ENCODE results near the gene PPP1R15B.

The PPP1R15B gene

DNA sequence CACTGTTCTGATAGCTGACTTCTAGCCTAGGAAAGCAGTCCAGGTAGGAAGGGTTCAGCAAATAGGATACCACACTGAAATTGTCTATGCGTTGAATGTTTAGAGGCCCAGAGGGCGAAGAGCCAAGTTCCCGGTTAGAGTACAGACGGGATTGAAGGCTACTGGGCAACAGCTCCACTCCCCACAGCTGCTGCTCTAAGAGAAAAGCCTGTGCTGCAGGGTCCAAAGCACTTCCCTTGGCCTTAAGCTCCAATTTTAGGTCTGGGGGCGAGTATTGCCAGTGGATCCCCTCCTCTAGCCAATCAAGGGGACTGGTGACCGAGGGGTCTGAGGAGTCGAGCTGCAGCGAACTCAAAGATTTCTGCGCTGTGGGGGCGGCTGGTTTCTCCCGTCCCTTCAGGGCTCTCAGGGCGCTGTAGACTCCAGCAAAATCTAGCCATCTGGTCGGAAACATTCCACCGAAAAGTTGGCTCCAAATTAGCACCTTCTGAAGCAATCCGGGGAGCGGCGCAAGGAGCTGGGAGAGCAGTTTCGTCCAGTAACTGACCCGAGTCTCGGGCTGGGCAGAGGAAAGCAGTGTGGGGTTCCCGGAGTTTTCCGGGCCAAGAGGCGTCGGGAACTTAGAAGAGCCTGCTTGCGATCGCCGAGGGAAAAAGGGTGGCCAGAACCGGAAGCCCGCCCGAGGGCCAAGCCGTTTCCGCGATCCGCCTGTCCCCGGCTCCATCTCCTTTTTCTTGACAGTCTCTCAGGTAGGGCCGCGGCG, 748 bp downstream of the PPP1R15B start:
- Histone ChIP-seq H3K27me3 (ENCODE audit: insufficient read depth, low read length) (no peaks in the 10 kb centered on the region), H3K4me1 (ENCODE audit: insufficient read depth, low read length) (peaks cover 18% of the 10 kb centered on the region), H2AFZ (ENCODE audit: low read depth, low read length) (no peak overlapping the region), H3K36me3 (ENCODE audit: insufficient read depth, low read length) (peaks cover 11% of the 10 kb centered on the region), H3K4me3 (ENCODE audit: low read length) (peak overlapping the region; percentile 87), H3K9me3 (ENCODE audit: low read length) (no peaks in the 10 kb centered on the region)

DNA sequence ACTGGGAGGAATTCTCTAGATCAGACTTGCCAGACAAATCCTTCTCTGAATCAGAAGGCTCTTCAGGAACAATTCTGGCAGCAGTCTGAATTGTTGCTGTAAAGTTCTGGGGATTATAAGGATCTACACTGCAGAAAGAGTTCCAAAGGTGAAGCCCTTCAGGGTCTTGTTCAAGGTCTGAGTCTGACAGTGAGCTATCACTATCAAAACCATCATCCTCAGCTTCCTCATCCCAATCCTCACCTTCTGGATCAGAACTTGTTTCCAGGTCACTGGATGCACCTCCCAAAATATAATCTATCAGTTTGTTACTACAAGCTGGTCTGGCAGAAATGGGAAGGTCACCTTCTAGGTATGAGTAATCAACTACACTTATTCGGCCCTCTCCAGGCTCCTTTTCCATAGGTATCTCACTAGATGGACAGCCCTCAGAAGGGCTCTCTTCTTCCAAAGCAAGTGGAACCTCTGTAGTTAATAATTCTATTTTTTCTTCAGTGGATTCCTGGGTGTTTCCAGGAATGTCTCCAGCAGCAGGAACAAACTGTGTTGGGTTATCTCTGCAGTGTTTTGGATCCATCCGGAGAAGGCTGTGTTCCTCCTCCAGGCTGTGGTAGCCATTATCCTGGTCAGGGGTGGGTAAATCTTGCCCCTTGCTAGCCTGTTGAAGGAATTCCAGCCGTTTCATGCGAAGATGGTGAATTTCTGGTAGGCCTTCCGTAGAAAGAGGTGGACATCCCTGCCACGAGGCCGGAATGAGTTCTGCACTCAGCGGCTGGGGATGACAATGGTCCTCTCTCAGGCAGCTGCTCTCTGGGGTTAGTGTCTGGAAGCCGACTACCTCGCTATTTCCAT, 1.6 kb downstream of the PPP1R15B start:
- H3K4me1 ChIP-seq (ENCODE audit: insufficient read depth, low read length): peaks cover 22% of the 10 kb centered on the region
- H3K4me3 ChIP-seq (ENCODE audit: low read length): peak overlapping the region; percentile 87
- peaks cover 19% of the 10 kb centered on the region for H3K36me3 ChIP-seq (ENCODE audit: insufficient read depth, low read length)
- H2AFZ ChIP-seq (ENCODE audit: low read depth, low read length): no peak overlapping the region
- H3K27me3 ChIP-seq (ENCODE audit: insufficient read depth, low read length): no peaks in the 10 kb centered on the region
- H3K9me3 ChIP-seq (ENCODE audit: low read length): no peaks in the 10 kb centered on the region

DNA sequence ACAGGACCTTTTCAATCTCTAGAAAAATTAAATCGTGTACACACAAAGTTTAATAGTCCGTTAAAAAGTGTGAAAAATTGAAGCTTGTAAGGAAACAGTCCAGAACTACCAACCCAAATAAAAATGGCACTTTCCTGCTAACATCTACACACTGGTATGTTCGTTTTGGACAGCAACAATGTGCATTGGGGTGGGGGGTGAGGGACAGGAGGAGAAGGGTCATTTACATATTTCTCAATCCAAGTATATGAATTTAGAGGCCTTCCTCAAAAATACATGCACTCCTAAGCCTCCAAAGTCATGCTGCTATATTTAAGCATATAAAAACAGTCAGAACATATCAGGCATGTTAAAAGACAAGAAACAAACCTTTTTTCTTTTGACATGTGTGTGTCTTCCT, 2.5 kb downstream of the PPP1R15B start:
- Histone ChIP-seq H3K27me3 (ENCODE audit: insufficient read depth, low read length) (no peaks in the 10 kb centered on the region), H3K36me3 (ENCODE audit: insufficient read depth, low read length) (peaks cover 28% of the 10 kb centered on the region), H3K9me3 (ENCODE audit: low read length) (no peaks in the 10 kb centered on the region), H2AFZ (ENCODE audit: low read depth, low read length) (no peak overlapping the region), H3K4me3 (ENCODE audit: low read length) (peak overlapping the region; percentile 87), H3K4me1 (ENCODE audit: insufficient read depth, low read length) (peaks cover 22% of the 10 kb centered on the region)

DNA sequence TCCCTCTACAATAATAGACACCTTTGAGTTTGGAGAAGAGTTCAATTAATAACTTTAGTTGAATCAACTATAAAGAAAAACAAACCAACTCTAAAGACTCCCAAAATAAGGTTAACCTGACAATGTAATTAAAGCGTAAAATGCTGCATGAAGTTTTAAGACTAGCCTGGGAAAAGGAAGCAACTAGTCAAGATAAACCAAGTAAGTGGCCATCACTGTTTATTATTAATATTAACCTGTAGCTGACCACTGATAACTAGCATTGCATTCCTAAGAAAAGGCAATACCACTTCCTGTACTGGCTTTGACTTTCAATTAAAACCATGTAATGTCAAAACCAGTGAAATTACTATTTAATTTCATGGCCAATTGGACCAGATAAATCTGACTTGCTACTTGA, 3.0 kb downstream of the PPP1R15B start:
- Histone ChIP-seq H3K4me3 (ENCODE audit: low read length) (peak overlapping the region; percentile 87), H2AFZ (ENCODE audit: low read depth, low read length) (no peak overlapping the region), H3K9me3 (ENCODE audit: low read length) (no peaks in the 10 kb centered on the region), H3K27me3 (ENCODE audit: insufficient read depth, low read length) (no peaks in the 10 kb centered on the region), H3K36me3 (ENCODE audit: insufficient read depth, low read length) (peaks cover 33% of the 10 kb centered on the region), H3K4me1 (ENCODE audit: insufficient read depth, low read length) (peaks cover 22% of the 10 kb centered on the region)

DNA sequence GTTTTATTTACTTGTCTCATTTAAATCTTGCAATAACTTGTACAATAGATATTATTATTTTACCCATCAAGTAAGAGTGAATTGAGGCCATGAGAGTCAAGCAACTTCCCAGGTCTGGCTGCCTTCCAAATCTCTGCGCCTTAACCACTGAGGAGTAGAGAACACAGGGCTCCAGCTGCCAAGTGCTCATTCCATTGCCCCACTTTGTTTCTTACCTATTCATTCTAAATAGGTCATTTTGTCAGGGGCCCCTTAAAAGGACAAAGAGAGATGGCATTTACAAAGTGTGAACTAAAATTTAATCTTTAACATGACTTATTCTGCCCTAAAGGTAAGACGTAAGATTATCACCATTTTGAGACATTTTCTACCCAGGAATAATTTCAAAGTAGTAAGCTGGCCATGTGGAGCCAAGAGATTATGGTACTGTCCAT, 3.5 kb downstream of the PPP1R15B start:
- H3K27me3 ChIP-seq (ENCODE audit: insufficient read depth, low read length): no peaks in the 10 kb centered on the region
- peaks cover 37% of the 10 kb centered on the region for H3K36me3 ChIP-seq (ENCODE audit: insufficient read depth, low read length)
- peak overlapping the region; percentile 87 for H3K4me3 ChIP-seq (ENCODE audit: low read length)
- H3K4me1 ChIP-seq (ENCODE audit: insufficient read depth, low read length): peaks cover 22% of the 10 kb centered on the region
- H3K9me3 ChIP-seq (ENCODE audit: low read length): no peaks in the 10 kb centered on the region
- no peak overlapping the region for H2AFZ ChIP-seq (ENCODE audit: low read depth, low read length)

DNA sequence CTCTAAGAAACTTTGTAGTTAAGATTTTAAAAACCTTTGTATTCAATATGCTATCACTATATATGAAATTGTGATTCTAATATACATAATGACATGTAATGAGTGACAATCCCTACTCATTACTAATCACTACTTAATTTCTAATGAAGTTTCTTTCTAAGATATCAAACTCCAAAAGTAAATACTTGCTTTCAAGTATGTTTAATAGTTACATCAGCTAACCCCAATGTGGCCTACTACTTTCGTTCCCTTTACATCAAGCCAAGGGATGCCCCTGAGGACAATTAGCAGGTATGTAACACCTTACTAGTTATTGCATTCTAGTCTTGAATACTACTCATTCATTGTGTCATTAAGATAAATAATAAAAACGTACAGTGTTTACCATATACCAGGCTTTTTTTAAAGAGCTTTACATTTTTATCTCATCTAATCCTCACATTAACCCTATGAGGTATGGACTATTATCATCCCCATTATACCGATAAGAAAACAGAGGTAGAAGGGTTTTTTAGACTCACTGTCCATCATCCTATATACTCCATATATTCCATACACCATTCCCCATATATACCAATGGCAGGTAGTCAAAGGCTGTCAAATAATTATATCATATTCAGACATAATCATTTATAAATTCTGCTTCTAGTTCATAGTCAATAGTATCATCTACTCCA, 4.2 kb downstream of the PPP1R15B start:
- H3K36me3 ChIP-seq (ENCODE audit: insufficient read depth, low read length): peaks cover 42% of the 10 kb centered on the region
- H2AFZ ChIP-seq (ENCODE audit: low read depth, low read length): no peak overlapping the region
- H3K27me3 ChIP-seq (ENCODE audit: insufficient read depth, low read length): no peaks in the 10 kb centered on the region
- H3K4me1 ChIP-seq (ENCODE audit: insufficient read depth, low read length): peaks cover 22% of the 10 kb centered on the region
- H3K9me3 ChIP-seq (ENCODE audit: low read length): no peaks in the 10 kb centered on the region
- peak overlapping the region; percentile 87 for H3K4me3 ChIP-seq (ENCODE audit: low read length)

DNA sequence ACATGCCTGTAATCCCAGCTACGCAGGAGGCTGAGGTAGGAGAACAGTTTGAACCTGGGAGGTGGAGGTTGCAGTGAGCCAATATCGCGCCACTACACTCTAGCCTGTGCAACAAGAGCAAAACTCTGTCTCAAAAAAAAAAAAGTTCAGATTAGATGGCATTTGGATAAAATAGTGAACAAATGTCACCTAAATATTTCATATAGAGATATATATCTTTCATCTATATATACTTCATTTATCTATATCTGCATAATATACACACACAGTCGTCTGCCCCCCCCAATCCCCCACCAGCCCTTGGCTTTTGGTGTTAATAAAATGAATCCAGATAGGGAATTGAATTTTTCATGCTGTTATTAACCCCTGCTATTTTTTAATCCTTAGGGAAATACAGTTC, 5.0 kb downstream of the PPP1R15B start:
- Histone ChIP-seq H3K4me3 (ENCODE audit: low read length) (peak overlapping the region; percentile 87), H2AFZ (ENCODE audit: low read depth, low read length) (no peak overlapping the region), H3K4me1 (ENCODE audit: insufficient read depth, low read length) (peaks cover 20% of the 10 kb centered on the region), H3K36me3 (ENCODE audit: insufficient read depth, low read length) (peaks cover 47% of the 10 kb centered on the region), H3K9me3 (ENCODE audit: low read length) (no peaks in the 10 kb centered on the region), H3K27me3 (ENCODE audit: insufficient read depth, low read length) (no peaks in the 10 kb centered on the region)

DNA sequence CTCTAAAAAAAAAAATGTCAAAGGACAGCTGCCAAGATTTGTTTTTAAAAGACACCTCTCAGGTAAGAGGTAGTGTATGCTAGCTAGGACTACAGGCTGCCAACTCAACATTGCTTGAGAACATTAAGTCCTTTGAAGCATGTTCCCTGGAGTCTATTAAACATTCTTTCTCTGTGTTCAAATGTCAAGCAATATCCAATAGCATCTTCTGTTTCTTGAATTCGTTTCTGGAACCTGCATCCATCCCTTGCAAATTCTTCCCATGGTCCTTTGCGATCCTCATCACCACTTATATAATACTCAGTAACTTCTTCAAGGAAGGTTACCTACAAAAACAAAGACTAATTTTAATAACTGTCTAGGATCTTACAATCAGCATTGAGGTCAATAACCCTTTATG, 5.6 kb downstream of the PPP1R15B start:
- no peaks in the 10 kb centered on the region for H3K27me3 ChIP-seq (ENCODE audit: insufficient read depth, low read length)
- no peak overlapping the region for H3K4me3 ChIP-seq (ENCODE audit: low read length)
- peaks cover 20% of the 10 kb centered on the region for H3K4me1 ChIP-seq (ENCODE audit: insufficient read depth, low read length)
- H3K36me3 ChIP-seq (ENCODE audit: insufficient read depth, low read length): peaks cover 52% of the 10 kb centered on the region
- H2AFZ ChIP-seq (ENCODE audit: low read depth, low read length): no peak overlapping the region
- no peaks in the 10 kb centered on the region for H3K9me3 ChIP-seq (ENCODE audit: low read length)

DNA sequence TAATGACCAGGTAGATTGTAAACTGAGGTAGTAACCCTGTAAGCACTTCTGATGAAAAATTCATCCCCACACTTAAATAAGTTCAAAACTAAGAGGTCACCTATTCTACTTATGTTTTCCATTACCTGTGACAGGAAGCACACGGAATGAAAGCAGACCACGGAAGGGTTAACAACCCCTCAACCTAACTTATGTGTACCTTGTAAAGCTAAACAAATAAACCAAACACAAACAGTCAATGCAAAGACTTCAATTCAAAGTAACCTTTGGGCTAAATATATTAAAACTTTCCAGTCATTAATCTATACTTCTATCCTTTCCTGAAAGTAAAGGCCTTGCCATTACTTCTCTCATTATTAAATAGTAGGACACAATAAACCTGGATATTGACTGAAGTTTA, 7.0 kb downstream of the PPP1R15B start:
- Histone ChIP-seq H3K4me1 (ENCODE audit: insufficient read depth, low read length) (peaks cover 18% of the 10 kb centered on the region), H3K36me3 (ENCODE audit: insufficient read depth, low read length) (peaks cover 61% of the 10 kb centered on the region), H3K9me3 (ENCODE audit: low read length) (no peaks in the 10 kb centered on the region), H3K4me3 (ENCODE audit: low read length) (no peak overlapping the region), H2AFZ (ENCODE audit: low read depth, low read length) (no peak overlapping the region), H3K27me3 (ENCODE audit: insufficient read depth, low read length) (no peaks in the 10 kb centered on the region)

DNA sequence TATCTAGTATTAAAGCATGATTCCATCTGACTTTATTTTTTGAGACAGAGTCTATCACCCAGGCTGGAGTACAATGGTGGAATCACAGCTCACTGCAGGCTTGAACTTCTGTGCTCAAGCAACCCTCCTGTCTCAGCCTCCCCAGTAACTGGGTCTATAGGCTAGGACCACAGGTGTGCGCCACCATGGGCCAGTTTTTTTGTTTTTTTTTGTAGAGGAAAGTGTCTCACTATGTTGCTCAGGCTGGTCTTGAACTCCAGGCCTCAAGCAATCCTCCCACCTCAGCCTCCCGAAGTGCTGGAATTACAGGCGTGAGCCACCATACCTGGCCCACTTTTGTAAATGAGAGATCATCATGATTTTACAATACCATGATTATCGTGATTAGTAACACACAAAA, 9.2 kb downstream of the PPP1R15B start:
- peaks cover 61% of the 10 kb centered on the region for H3K36me3 ChIP-seq (ENCODE audit: insufficient read depth, low read length)
- H2AFZ ChIP-seq (ENCODE audit: low read depth, low read length): no peak overlapping the region
- H3K27me3 ChIP-seq (ENCODE audit: insufficient read depth, low read length): no peaks in the 10 kb centered on the region
- peaks cover 16% of the 10 kb centered on the region for H3K4me1 ChIP-seq (ENCODE audit: insufficient read depth, low read length)
- no peak overlapping the region for H3K4me3 ChIP-seq (ENCODE audit: low read length)
- H3K9me3 ChIP-seq (ENCODE audit: low read length): no peaks in the 10 kb centered on the region

DNA sequence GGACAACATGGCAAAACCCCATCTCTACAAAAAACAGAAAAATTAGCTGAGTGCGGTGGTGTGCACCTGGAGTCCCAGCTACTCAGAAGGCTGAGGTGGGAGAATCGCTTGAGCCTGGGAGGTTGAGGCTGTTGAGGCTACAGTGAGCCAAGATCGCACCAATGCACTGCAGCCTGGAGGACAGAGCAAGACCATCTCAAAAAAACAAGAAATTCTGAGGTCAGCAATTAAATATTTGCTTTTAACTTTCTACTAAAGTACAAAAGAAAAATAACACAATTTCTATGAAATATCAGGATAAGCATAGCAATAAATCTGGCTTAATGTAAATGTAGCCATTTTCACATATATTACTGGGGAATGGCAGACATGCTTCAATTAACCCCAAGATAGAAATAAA, 9.9 kb downstream of the PPP1R15B start:
- Histone ChIP-seq H3K4me1 (ENCODE audit: insufficient read depth, low read length) (peaks cover 12% of the 10 kb centered on the region), H3K36me3 (ENCODE audit: insufficient read depth, low read length) (peaks cover 59% of the 10 kb centered on the region), H3K9me3 (ENCODE audit: low read length) (no peaks in the 10 kb centered on the region), H3K4me3 (ENCODE audit: low read length) (no peak overlapping the region), H2AFZ (ENCODE audit: low read depth, low read length) (no peak overlapping the region), H3K27me3 (ENCODE audit: insufficient read depth, low read length) (no peaks in the 10 kb centered on the region)

DNA sequence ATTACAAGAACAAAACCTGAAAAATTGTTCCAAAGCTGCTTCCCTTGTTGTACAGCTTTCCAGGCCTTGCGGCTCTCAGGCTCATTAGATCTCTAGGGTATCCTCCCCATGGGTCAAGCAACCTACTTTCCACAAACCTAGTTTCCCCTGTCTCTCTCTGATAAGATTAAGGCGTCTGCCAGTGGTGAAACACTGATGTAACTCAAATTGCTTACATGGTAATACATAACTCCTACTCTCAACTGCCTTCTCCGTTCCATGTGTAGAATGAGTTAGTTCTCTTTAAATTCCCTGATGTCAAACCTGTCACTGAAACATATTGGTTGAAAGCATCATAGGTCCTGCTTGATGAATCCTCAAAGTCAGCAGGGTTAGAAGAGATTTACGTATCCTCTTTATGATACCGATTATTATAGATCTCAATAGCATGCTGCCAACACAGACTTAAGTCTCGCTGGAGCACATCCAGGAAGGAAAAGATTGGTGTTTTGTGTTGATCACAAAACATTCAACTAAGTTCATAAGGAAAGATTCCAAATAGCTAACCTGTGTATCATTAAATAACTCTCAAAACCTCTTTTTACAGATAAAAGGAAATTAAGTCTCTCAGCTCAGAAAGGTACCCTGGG, 10.6 kb downstream of the PPP1R15B start:
- Histone ChIP-seq H2AFZ (ENCODE audit: low read depth, low read length) (no peak overlapping the region), H3K36me3 (ENCODE audit: insufficient read depth, low read length) (peaks cover 55% of the 10 kb centered on the region), H3K4me3 (ENCODE audit: low read length) (no peak overlapping the region), H3K4me1 (ENCODE audit: insufficient read depth, low read length) (peaks cover 6% of the 10 kb centered on the region), H3K27me3 (ENCODE audit: insufficient read depth, low read length) (no peaks in the 10 kb centered on the region), H3K9me3 (ENCODE audit: low read length) (peaks cover under 1% of the 10 kb centered on the region)
